Gastroesophageal sphincter (tissue), 4 donors: ENCODE measurements around the gene ZNF18. TPM values are rescaled to one million over a fixed set of nuclear protein-coding genes. Genes with fewer than 3 reads are reported as not detected.
"Not testable (repeated sequence)": the region's sequence is repeated elsewhere in the genome, so short reads cannot be mapped to it uniquely, and the experiment has no call there.

ENCODE experiments used
- ATAC-seq: fragments of 150-250 bp; one replicate; pipeline ENCODE4 v1.9.1; 2016; ENCODE audit warnings: mild to moderate bottlenecking, moderate library complexity
- H3K27ac ChIP-seq, 4 donors: fragments of 200-600 bp; sonication (generic) in 3 of 4; 1 replicate in 3 of 4; 2 replicates in 1 of 4; pipeline ENCODE4 v1.5.1; 2016 to 2019
- H3K27me3 ChIP-seq: fragments of 200-600 bp; sonication (generic); one replicate; pipeline ENCODE4 v1.5.1; 2019
- H3K36me3 ChIP-seq, 2 donors: fragments of 200-600 bp; sonication (generic); one replicate each; pipeline ENCODE4 v1.5.1; 2019; ENCODE audit warnings: control low read depth in 1 of 2
- H3K4me1 ChIP-seq, 3 donors: fragments of 200-600 bp; sonication (generic); 1 replicate in 2 of 3; 2 replicates in 1 of 3; pipeline ENCODE4 v1.5.1; 2016 to 2019; ENCODE audit warnings: control low read depth in 2 of 3
- H3K4me3 ChIP-seq, 2 donors: fragments of 200-600 bp; sonication (generic); one replicate each; pipeline ENCODE4 v1.5.1; 2019; ENCODE audit warnings: mild to moderate bottlenecking in 1 of 2, moderate library complexity in 1 of 2
- H3K9me3 ChIP-seq, 3 donors: fragments of 200-600 bp; sonication (generic); one replicate each; pipeline ENCODE4 v1.5.1; 2017 to 2019; ENCODE audit warnings: control low read depth in 2 of 3
- CTCF ChIP-seq, 4 experiments: fragments of 200-600 bp in 2 of 4; fragments of 450-650 bp in 2 of 4; sonication (generic) in 1 of 4; IDR thresholded peaks; one replicate each; pipeline ENCODE4 v1.5.1; 2017 to 2019; ENCODE audit warnings: antibody characterized with exemption in 4 of 4, mild to moderate bottlenecking in 2 of 4, moderate library complexity in 2 of 4
- EP300 ChIP-seq: sonication (generic); formaldehyde crosslinking; IDR thresholded peaks from one replicate; pipeline ENCODE4 v1.6.1; 2017; ENCODE audit warnings: antibody characterized with exemption, mild to moderate bottlenecking
- POLR2A ChIP-seq, 2 donors: fragments of 450-650 bp; IDR thresholded peaks; one replicate each; pipeline ENCODE4 v1.6.1; 2017; ENCODE audit warnings: antibody characterized with exemption in 2 of 2, mild to moderate bottlenecking in 2 of 2, moderate library complexity in 1 of 2
- POLR2AphosphoS5 ChIP-seq: sonication (generic); formaldehyde crosslinking; IDR thresholded peaks from one replicate; pipeline ENCODE4 v1.6.1; 2017; ENCODE audit warnings: antibody characterized with exemption
- WGBS, 2 donors: methylation state at CpG; one replicate each; pipeline ENCODE4 v1.1.5; 2018; ENCODE audit warnings: low coverage in 1 of 2; 5-methylcytosine and 5-hydroxymethylcytosine counted together
- total RNA-seq, 4 donors: library from RNA; depleted of rRNA; stranded (reverse); fragments of >200 nt; gene quantifications; one replicate each; pipeline ENCODE4 v1.1.0, GENCODE V29; 2016

Gene ZNF18
- total RNA-seq, 4 donors from 2014 or later = 7.2 to 9.0 (median 8.0) TPM

DNA sequence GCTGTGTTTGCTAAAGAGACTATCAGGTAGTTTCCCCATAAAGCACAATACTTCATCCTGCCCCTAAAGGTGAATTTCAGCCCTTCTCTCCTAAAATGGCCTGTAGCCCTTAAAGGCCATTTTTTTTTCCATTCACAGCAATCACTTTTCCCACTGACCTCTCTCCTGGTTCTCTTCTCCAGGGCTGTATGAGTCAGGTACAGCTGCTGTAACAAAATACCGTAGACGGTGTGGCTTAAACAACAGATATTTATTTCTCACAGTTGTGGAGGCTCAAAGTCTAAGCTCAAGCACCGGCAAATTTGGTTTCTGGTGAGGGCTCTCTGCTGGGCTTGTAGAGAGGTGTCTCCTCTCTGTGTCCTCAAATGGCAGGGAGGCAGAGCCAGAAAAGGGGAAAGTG lies 44.7 kb downstream of the ZNF18 start:
- TF ChIP-seq POLR2AphosphoS5 = no peak
- TF ChIP-seq CTCF (IDR thresholded peaks at IDR 0.05) = no peak
- TF ChIP-seq POLR2A (IDR thresholded peaks at IDR 0.05) = no peak
- TF ChIP-seq EP300 = no peak
- Histone ChIP-seq H3K36me3 (peaks cover 0 to 13% of the 10 kb centered on the region in 2 donors), H3K27me3 (no peaks in the 10 kb centered on the region), H3K9me3 (peaks cover 0 to 22% (median 0%) of the 10 kb centered on the region in 3 donors), H3K4me1 (peaks cover 0 to 14% (median 0%) of the 10 kb centered on the region in 3 donors), H3K4me3 (no peak overlapping the region), H3K27ac (no peak overlapping the region)
- ATAC-seq = no peak
- WGBS, 2 donors = 100% methylated on average over 3 of the region's 3 CpGs; no CpG with 5 or more reads in 1 of the 2 donors

DNA sequence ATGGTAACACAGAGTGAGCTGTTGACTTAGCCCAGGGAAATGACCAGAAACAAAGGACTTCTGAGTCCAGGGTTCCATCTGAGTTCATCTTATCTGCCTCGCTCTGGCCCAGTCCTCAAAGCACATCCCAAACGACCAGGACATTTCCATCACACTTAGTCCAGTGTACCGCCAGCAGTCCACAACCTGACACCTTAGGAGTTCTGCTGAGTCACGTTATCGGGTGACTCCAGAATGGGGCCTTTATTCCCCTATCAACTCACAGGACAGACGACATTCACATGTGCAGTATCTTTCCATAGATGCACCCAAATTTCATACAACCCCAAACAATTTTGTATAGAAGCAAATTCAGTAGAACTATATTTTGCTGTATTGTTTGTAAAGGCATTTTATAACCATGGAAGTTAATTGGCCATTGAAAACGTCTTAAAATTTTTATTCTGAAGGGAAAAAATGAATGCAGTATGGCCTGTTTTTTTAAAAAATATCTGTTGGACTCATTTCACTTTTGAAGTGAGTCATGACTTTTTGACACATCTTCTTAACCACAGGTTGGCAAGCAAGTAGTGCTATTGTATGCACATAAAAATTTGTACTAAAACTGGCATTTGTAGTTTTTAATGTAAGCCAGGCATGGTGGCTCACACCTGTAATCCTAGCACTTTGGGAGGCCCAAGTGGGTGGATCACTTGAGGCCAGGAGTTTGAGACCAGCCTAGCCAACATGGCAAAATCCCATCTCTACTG lies 46.3 kb downstream of the ZNF18 start:
- 75 to 78% methylated on average over 7 of the region's 7 CpGs for WGBS, 2 donors
- TF ChIP-seq EP300 (no peak), CTCF (IDR thresholded peaks at IDR 0.05) (no peak), POLR2A (IDR thresholded peaks at IDR 0.05) (no peak)

DNA sequence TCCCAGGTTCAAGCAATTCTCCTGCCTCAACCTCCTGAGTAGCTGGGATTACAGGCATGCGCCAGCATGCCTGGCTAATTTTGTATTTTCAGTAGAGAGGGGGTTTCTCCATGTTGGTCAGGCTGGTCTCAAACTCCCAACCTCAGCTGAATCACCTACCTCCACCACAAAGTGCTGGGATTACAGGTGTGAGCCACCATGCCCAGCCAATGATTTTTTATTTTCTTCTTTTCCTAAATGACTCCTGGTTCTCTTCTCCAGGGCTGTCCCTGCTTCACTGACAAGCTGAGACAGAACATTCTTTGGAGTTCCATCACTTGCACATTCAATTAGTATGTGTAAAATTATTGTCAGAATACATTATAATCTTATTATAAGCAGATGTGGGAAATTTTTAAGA lies 47.7 kb downstream of the ZNF18 start:
- not testable (repeated sequence) for H3K36me3 ChIP-seq, H3K27ac ChIP-seq, H3K4me3 ChIP-seq, ATAC-seq, H3K27me3 ChIP-seq
- peaks cover 0 to 21% (median 0%) of the 10 kb centered on the region in 3 donors for H3K9me3 ChIP-seq
- WGBS, 2 donors = 80 to 100% methylated on average over 1 of the region's 1 CpG
- H3K4me1 ChIP-seq = peaks cover 0 to 14% (median 0%) of the 10 kb centered on the region in 3 donors

More for the DNA sequence above, 46.3 kb downstream of the ZNF18 start:
- Histone ChIP-seq H3K4me3 (no peak overlapping the region), H3K36me3 (peaks cover 0 to 10% of the 10 kb centered on the region in 2 donors), H3K27me3 (no peaks in the 10 kb centered on the region), H3K9me3 (peaks cover 0 to 22% (median 0%) of the 10 kb centered on the region in 3 donors), H3K27ac (no peak overlapping the region), H3K4me1 (peaks cover 0 to 14% (median 0%) of the 10 kb centered on the region in 3 donors)
- no peak for ATAC-seq

DNA sequence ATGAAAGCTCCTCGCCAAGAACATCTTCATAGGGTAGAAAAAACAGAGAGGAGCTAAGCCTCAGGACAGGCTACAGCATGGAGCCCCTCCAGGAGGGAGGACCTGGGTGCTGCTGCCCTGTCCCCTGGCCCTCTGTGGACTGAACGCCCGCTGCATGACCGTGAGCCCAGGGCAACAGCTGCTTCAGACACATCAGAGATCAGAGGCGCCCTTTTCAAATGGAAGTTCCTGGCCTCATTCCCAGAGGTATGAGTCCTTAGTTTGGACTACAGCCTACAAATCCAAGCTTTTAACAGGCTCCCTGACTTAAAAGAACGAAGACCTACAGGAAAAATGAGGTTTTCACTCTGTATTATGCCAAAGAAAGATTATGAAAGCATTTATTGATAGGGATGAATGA lies 48.5 kb downstream of the ZNF18 start:
- H3K4me1 ChIP-seq = peaks cover 0 to 14% (median 0%) of the 10 kb centered on the region in 3 donors
- WGBS, 2 donors = 18 to 31% methylated on average over 4 of the region's 6 CpGs
- peaks cover 0 to 13% (median 0%) of the 10 kb centered on the region in 3 donors for H3K9me3 ChIP-seq
- ATAC-seq = no peak
- H3K36me3 ChIP-seq = peaks cover 0 to 10% of the 10 kb centered on the region in 2 donors
- peak overlapping the region in 1 of 2 donors; percentile 7 for H3K4me3 ChIP-seq
- TF ChIP-seq POLR2AphosphoS5 (no peak), CTCF (IDR thresholded peaks at IDR 0.05) (no peak), POLR2A (IDR thresholded peaks at IDR 0.05) (no peak), EP300 (no peak)
- H3K27ac ChIP-seq = peak overlapping the region in 1 of 4 donors; percentile 29
- H3K27me3 ChIP-seq = no peaks in the 10 kb centered on the region

DNA sequence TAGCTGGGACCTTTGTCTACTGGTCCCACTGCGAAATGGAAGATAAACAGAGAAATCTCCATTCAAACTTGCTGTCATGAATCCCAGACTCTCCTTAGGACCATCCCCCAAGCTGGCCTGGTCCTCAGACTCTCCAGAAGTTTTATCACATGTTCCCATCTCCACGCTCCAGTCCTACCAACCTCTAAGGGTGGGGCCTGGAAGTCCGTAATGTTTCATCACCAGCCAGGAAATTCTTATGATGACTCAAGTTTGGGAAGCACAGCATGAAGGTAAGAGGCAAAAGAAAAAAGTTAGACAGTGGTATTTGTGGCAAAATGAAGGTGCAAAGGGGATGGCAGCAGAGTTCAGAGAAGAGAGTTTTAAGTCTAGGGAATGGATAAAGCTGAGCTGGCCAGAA lies 52.7 kb downstream of the ZNF18 start:
- Histone ChIP-seq H3K4me3 (no peak overlapping the region), H3K36me3 (no peaks in the 10 kb centered on the region), H3K27me3 (no peaks in the 10 kb centered on the region), H3K9me3 (no peaks in the 10 kb centered on the region), H3K27ac (no peak overlapping the region), H3K4me1 (peaks cover 0 to 14% (median 0%) of the 10 kb centered on the region in 3 donors)
- 73% methylated on average over 2 of the region's 3 CpGs; no CpG with 5 or more reads in 1 of the 2 donors for WGBS, 2 donors
- no peak for ATAC-seq
- no peak for TF ChIP-seq CTCF (IDR thresholded peaks at IDR 0.05)
- TF ChIP-seq EP300 = no peak
- TF ChIP-seq POLR2AphosphoS5 = no peak
- TF ChIP-seq POLR2A (IDR thresholded peaks at IDR 0.05) = no peak
